ENCODE results near the gene ALDH1L1. TPM values are rescaled to one million over a fixed set of nuclear protein-coding genes. Genes with fewer than 3 reads are reported as not detected.

The ALDH1L1 gene
- total RNA-seq, 1 donor from 2014 or later = not detected

GRCh38 chr3:126104742-126105605 lies 75.4 kb downstream of the ALDH1L1 start:
- no peaks in the 10 kb centered on the region for H3K36me3 Mint-ChIP-seq (ENCODE audit: low read depth, unreplicated experiment)
- no peak overlapping the region for H3K27ac Mint-ChIP-seq (ENCODE audit: unreplicated experiment)
- peaks cover 13% of the 10 kb centered on the region for H3K27me3 Mint-ChIP-seq (ENCODE audit: unreplicated experiment)
- TF ChIP-seq, protein P1, sequence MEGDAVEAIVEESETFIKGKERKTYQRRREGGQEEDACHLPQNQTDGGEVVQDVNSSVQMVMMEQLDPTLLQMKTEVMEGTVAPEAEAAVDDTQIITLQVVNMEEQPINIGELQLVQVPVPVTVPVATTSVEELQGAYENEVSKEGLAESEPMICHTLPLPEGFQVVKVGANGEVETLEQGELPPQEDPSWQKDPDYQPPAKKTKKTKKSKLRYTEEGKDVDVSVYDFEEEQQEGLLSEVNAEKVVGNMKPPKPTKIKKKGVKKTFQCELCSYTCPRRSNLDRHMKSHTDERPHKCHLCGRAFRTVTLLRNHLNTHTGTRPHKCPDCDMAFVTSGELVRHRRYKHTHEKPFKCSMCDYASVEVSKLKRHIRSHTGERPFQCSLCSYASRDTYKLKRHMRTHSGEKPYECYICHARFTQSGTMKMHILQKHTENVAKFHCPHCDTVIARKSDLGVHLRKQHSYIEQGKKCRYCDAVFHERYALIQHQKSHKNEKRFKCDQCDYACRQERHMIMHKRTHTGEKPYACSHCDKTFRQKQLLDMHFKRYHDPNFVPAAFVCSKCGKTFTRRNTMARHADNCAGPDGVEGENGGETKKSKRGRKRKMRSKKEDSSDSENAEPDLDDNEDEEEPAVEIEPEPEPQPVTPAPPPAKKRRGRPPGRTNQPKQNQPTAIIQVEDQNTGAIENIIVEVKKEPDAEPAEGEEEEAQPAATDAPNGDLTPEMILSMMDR (IDR thresholded peaks at IDR 0.05; ENCODE audit: unreplicated experiment) = no peak
- no peak overlapping the region for H3K4me3 Mint-ChIP-seq (ENCODE audit: unreplicated experiment)
- no peak for DNase-seq (ENCODE audit: low spot score)
- H3K4me1 Mint-ChIP-seq (ENCODE audit: unreplicated experiment) = peaks cover 8% of the 10 kb centered on the region
- H3K9me3 Mint-ChIP-seq (ENCODE audit: unreplicated experiment) = no peaks in the 10 kb centered on the region

DNA sequence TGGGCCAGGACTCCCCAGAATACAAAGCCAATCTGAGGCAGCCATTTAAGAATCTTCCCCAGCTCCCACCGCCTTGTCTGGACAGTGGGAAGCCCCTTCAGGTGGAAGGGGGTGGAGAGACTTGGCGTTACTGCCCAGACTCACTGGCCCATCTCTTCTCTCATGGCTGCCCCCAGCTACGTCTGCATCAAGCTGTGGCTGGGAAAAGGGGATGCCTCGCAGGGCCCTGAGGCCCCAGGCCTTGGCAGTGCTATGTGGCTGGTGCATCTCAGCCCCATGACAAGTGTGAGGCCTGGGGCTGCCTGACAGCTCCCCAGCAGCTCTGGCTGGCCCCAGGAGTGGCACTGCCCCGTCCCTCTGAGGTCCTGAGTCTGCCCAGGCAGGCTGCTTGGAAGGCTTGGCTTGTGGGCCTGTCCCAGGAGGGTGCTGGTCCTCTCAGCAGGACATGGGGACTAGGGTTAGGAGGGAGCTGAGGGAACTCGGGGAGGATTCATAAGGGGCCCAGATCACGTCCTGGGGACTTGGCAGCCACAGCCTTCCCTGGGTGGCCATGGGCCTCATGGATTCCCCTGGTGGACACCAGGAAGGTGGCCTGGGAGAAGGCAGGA lies 76.3 kb downstream of the ALDH1L1 start:
- Mint-ChIP-seq H3K36me3 (ENCODE audit: low read depth, unreplicated experiment) (no peaks in the 10 kb centered on the region), H3K4me1 (ENCODE audit: unreplicated experiment) (peaks cover 8% of the 10 kb centered on the region), H3K27me3 (ENCODE audit: unreplicated experiment) (peaks cover 13% of the 10 kb centered on the region), H3K4me3 (ENCODE audit: unreplicated experiment) (no peak overlapping the region), H3K27ac (ENCODE audit: unreplicated experiment) (no peak overlapping the region), H3K9me3 (ENCODE audit: unreplicated experiment) (no peaks in the 10 kb centered on the region)
- TF ChIP-seq, protein P1 (IDR thresholded peaks at IDR 0.05; ENCODE audit: unreplicated experiment) = no peak
- DNase-seq (ENCODE audit: low spot score) = no peak

DNA sequence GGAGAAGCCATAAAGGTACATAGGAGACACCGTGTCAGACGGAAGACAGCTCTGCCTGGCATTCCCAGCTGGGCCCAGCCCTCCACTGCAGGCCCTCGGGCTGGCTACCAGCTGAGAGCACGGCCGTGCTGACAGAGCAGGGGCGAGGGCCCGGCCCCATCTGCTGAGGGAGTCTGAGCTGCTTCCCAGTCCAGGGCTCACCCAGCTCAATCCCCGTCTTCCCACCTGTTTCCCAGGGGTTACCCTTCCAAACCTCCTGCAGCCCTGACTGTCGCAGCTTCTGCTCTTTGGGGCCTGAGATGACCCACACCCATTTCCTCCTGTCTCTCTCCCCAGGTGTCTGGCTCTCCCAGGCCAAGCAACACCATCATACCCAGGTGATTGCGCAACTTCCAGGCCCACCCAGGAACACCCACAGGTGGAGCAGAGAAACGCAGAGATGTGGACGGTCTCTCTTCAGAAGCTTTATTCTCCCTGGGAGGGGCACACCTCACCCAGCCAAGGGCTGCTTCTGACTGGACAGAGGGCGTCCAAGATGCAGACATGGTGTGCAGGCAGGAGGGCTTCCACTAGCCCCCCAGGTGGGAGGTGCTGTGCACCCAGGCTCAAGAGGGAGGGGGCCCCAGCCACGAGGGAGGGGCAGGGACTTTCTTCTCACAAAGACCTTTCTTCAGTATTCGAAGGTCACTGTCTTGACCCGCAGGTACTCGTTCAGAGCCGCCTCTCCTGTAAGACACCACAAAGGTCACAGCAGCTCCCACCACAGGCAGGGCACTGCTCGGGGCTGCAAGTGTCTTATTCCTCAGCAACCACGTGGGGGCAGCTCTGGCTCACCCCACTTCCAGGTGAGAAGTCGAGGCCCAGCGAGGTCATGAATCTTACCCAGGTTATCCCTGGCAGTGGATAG lies 77.0 kb downstream of the ALDH1L1 start:
- DNase-seq (ENCODE audit: low spot score) = no peak
- Mint-ChIP-seq H3K9me3 (ENCODE audit: unreplicated experiment) (no peaks in the 10 kb centered on the region), H3K4me3 (ENCODE audit: unreplicated experiment) (no peak overlapping the region), H3K27me3 (ENCODE audit: unreplicated experiment) (peaks cover 10% of the 10 kb centered on the region), H3K36me3 (ENCODE audit: low read depth, unreplicated experiment) (no peaks in the 10 kb centered on the region), H3K4me1 (ENCODE audit: unreplicated experiment) (peaks cover 8% of the 10 kb centered on the region), H3K27ac (ENCODE audit: unreplicated experiment) (no peak overlapping the region)
- TF ChIP-seq, protein P1 (IDR thresholded peaks at IDR 0.05; ENCODE audit: unreplicated experiment) = no peak

GRCh38 chr3:126102530-126102951 lies 77.8 kb downstream of the ALDH1L1 start:
- H3K9me3 Mint-ChIP-seq (ENCODE audit: unreplicated experiment) = no peaks in the 10 kb centered on the region
- DNase-seq (ENCODE audit: low spot score) = no peak
- peaks cover 8% of the 10 kb centered on the region for H3K4me1 Mint-ChIP-seq (ENCODE audit: unreplicated experiment)
- TF ChIP-seq, protein P1 (IDR thresholded peaks at IDR 0.05; ENCODE audit: unreplicated experiment) = no peak
- no peak overlapping the region for H3K4me3 Mint-ChIP-seq (ENCODE audit: unreplicated experiment)
- H3K36me3 Mint-ChIP-seq (ENCODE audit: low read depth, unreplicated experiment) = no peaks in the 10 kb centered on the region
- H3K27me3 Mint-ChIP-seq (ENCODE audit: unreplicated experiment) = peaks cover 5% of the 10 kb centered on the region
- no peak overlapping the region for H3K27ac Mint-ChIP-seq (ENCODE audit: unreplicated experiment)

Measured in endothelial cell (in vitro differentiated cells).